G401.6 (cell line): ENCODE measurements around the gene IQCF5.
"Not testable (repeated sequence)": the region's sequence is repeated elsewhere in the genome, so short reads cannot be mapped to it uniquely, and the experiment has no call there.

ENCODE experiments used
- FAIRE-seq: peaks from 2 replicates; lab custom pipeline; 2012; peaks lifted over from hg19 to GRCh38; lab: Jason Lieb, UNC

The IQCF5 gene

DNA sequence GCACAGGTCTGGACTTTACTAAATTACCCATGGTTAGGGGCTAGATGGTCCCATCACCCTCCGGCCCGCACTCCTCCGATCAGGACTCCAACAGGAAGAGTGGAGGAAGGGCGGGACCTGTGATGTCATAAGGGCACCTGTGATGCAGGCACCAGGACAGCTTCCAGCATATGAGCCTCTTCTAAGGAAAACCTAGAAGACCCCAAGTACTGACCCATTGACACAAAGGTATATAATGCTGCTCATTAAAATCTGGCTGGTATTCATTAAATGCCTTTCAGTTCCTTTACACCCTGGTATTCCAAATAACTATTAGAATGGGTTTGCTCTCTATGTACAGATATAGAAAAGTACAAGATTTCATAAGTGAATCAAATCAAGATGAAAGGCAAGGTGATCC, at the start of gene IQCF5:
TSS of gene IQCF5 (minus strand) at position 101 of the 400 bp plus-strand sequence. CDS start at position 31, 70 bp downstream.
- FAIRE-seq: no peak

DNA sequence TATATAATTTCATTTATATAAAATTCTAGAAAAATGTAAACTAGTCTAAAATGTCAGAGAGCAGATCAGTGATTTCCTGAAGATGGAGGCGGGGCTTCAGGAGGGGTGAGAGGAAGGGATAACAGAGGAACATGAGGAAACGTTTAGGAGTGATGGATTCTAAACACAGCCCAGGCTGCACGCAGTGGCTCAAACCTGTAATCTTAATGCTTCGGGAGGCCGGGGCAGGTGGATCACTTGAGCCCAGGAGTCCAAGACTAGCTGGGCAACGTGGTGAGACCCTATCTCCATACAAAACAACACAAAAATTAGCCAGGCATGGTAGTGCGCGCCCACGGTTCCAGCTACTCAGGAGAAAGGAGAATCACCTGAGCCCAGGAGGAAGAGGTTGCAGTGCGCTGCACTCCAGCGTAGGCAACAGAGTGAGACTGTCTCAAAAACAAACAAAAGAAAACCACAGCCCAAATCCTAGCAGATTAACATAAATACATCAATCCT, 45.7 kb upstream of the IQCF5 start:
- FAIRE-seq: no peak

DNA sequence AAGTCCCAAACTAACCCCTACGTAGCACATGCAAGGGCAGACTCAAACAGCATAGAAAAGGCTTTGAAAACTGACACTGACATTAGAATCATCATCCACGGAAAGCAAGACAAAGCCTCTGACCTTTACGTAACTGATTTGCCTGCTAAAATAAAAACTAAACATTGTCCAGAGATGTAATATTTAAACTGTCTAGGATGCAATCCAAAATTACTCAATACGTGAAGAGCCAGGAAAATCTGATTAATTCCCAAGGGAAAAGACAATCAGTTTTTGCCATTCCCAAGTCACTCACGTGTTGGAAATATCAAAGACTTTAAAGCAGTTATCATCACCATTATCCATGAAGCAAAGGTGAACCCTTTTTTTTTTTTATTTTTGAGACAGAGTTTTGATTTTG, 41.0 kb upstream of the IQCF5 start:
- no peak for FAIRE-seq

DNA sequence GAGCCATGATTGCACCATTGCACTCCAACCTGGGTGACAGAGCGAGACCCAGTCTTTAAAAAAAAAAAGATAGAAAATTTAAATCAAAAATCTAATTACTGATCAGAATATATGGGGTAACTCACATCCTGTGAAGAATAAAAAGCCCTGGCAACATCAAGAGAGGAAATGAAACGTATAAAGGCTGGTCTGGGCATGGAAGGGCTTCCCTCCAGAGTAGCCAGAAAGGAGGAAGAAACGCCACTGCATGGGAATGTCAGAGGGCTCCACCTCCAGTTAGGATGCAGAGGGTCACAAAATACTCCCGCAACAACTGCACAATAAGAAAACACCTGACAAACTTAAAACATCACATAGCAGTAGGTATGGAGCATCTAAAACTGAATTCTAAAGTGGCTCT, 32.6 kb upstream of the IQCF5 start:
- FAIRE-seq: no peak

DNA sequence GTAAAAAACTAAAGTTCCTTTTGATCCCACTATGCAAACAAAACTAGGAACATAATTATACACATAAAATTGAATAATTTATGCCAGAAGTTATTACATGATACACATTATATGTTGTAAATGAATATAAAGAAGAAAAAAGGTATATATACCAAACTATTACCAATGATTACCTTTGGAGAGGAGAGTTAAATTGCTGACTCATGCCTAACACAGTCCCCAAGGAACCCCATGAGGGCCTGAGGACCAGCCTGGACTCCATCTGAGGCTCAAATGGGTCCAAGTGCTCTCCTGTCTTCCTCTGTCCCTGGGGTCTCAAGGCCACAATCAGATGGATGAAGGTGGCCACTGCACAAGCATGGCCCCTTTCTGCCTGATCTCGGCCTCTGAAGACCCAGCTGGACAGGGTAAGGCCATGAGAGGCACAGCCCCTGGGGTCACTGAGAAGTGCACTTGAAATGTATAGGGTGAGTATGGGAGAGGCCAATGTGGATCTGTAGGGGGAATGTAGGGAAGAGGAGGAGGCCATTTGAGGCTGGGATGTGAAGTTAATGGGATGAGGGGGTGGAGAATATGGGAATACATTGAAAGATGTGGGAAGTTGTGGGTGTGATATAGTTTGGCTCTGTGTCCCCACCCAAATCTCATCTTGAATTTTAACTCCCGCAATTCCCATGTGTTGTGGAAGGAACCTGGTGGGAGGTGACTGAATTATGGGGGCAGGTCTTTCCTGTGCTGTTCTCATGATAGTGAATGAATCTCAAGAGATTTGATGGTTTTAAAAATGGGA, 28.8 kb upstream of the IQCF5 start:
- FAIRE-seq: no peak

DNA sequence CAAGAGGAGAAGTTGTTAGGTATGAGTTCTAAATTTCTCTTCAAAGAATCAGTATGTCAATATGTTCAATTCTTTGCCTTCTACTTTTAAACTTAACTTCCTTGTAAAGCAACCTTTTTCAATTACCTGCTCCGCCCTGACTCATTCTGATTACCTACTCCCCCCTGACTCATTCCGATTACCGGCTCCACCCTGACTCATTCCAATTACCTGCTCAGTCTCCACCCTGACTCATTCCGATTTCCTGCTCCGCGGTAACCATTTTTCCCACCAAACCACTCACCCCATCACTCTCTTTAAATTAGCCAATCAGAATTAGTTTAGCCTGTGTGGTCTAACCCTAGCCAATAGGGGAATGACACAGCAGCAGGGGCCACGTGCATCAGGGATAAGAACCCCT, 27.0 kb upstream of the IQCF5 start:
- FAIRE-seq: not testable (repeated sequence)

DNA sequence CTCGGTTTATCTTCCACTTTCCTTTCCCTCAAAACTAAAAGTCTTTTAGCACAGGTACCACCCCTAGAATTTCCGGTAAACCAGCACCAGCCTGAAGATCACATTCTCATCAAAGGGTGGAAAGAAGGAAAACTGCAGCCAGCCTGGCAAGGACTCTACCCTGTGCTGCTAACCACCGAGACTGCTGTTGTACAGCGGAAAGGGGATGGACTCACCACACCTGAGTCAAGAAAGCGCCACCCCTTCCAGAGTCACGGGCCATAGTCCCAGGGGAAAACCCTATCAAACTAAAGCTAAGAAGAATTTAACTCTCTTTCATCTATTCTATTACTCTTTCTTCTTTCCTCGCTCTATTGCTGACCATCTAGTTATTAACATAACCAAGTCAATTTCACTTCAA, 24.6 kb upstream of the IQCF5 start:
- not testable (repeated sequence) for FAIRE-seq

DNA sequence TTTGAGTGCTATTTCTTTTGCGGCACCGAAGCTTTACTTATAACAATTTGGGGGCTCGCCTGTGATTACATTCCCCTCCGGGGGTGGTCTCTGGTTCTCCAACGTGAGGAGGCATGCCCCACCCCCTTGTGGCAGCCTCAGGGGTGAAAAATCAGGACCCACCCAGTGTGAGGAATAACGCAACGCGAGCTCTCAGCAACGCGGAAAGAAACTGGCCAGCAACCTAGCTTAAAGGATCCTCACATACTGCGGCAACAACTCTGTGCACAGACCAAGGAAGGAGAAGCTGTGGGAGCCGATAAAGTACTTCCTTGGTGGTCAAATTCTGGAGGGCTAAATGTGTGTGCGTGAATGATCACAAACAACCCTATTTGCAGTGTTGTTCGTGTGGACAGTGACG, 22.0 kb upstream of the IQCF5 start:
- FAIRE-seq: no peak

DNA sequence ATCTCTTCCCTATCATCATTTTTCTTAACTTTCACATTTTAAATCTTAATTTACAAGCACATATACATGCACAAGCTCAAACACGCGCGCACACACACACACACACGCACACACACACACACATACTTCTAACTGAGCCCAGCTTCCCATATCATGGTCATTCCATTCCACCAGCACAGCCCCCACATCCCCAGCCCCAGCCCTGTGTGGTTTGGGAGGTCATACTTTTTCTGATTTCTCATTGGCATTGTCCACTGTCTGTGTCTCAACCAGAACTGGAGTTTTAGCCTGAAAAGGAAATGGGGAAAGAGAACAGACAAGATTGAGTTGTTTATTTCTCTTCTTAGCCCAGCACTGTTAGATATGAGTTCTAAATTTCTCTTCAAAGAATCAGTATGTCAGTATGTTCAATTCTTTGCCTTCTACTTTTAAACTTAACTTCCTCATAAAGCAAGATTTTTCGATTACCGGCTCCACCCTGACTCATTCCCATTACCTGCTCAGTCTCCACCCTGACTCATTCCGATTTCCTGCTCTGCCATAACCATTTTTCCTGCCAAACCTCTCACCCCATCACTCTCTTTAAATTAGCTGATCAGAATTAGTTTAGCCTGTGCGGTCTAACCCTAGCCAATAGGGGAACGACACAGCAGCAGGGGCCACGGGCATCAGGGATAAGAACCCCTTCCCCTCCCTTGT, 21.4 kb upstream of the IQCF5 start:
- FAIRE-seq: no peak

DNA sequence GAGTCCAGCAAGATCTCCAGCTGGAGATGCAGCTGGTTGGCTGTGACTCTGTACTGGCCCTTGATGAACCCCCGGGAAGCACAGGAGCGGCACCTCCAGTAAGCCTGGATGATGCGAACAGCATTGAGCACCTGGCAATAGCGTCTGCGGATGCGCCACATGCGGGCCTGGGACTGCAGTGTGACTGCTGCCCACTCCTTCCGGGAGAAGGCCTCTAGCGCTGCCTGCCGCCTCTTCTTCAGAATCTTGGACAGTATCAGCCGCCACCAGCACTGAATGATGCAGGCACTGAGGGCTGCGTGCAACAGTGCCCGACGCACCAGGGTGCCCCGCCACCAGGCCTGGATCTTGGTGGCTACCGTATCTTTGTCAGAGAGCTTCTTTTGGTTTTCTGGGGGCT, 19.5 kb upstream of the IQCF5 start:
- FAIRE-seq: no peak

DNA sequence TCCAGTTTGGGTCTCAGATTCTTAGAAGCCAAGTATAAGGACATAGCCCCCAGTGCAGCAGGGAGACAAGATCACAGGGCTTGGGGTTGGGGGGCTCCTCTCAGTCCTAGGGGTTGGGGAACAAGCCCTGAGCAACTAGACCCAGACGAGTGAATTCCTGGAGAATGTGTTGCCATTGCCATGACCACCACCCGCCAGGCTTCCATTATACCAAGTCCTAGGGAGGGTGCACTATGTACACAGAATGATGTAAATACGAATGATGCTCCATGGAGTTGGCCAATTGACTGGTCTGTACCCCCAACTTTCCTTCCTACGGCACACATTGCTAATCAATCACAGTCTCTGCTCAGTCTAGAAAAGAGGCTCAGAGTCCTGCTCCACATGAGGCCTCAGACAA, 19.0 kb upstream of the IQCF5 start:
- no peak for FAIRE-seq

DNA sequence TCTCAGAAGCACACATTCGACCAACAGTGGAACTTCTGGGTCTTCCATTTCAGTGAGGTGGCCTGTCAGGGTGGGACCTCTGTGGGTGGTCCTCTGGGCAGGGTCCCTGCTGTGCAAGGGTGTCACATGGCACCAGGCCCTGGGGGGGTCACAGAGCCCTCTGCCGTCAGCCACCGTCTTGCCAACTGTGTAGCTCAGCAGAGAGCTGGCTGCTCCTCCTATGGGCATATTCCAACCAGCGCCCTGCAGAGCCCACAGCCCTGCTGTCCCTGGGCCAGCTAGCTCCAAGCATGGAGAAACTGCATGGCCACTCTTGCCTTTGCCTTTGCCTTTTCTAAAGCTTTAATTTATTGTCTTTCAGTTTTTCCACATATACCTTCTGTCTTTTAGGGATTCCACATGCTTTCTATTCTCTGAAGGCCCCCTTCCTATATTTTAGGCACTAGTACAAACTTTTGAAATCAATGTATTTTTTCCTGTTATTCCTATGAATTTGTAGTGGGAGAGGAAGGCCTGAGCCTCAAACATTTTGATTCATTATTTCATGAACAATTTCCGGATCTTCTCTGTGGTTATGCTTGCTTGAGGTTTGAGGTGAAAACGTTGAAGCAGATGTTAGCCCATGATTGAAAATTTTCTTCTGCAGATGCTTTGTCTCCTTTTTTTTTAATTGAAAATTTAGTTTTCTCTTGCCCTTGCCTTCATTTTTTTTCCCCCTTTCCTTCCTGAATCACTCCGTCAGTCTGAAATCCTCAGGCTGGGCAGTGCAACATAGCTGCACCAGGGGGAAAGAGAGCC, 16.0 kb upstream of the IQCF5 start:
- FAIRE-seq: no peak

DNA sequence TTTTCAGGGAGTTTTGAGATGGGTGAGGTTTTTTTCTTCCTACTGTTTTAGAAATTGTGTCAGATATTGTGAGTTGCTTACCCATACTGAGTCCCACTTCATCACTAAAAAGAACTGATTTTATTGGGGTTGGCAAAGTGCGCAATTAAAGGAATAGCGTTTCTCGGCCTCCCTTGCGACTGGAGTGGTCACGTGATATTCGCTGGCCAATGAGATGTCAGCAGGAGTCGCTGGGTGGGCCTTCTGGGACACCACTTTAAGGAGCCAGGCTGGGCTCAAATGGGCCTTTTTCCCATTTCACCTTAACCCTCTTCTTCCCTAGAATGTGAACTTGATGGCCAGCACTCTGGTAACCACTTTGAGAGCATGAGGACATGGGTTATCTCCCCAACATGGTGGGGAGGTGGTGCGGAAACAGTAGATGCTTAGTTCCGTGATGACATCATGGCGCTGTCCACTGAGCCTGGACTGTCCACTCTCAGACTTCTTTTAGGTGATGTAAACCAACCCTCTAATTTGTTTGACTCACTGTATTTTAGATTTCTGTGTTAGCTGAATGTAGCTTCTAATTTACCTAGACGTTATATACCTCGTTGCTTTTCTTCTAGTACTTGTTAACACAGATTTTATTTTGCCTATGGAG, 13.2 kb upstream of the IQCF5 start:
- FAIRE-seq: no peak

DNA sequence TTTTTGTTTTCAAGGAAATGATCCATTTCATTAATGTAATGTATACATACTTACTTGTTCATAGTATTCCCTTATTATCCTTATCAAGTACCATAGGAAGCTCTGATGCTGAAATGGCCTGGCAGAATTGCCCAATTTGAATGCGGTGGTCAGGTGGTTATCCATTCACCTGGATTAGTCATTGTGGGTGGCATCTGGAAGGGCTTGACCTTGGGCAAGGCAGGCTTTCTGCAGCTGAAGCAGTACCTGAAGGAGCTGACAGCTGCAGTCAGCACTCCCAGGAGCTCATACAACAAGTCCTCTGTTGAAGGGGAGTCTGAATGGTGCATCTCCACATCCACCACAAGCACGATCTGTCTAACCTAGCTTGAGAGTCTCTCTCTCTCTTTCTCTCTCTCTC, 12.2 kb upstream of the IQCF5 start:
- FAIRE-seq: no peak

DNA sequence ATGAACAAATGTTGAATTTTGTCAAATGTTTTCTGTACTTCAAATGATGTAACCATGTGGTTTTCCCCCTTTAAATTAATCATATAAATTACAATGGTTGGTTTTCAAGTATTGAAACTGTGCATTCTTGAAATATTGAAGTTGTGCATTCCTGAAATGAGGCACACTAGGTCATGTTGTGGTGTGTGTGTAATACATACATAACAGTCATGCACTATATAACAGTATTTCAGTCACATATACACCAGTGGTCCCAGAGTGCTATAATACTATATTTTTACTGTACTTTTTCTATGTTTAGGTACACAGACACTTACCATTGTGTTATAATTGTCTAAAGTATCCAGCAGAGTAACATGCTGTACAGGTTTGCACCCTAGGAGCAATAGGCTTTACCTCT, 11.0 kb upstream of the IQCF5 start:
- FAIRE-seq: no peak

DNA sequence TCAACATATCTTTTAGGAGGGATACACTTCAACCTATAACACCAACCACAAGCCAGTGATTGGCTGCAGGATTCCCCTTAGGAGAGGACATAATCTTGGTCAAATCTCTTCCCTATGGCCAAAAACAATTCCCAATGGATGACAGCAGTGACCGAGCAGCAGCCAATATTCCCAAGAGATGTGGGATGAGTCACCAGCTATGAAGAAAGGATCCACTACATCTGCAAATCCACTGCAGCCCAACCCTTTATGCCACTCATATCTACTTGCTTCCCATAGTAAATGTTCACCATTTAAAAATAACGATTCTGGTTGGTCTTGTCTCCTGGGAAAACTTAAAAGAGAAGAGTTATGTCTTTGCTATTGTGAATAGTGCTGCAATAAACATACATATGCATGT, 4.5 kb upstream of the IQCF5 start:
- no peak for FAIRE-seq

DNA sequence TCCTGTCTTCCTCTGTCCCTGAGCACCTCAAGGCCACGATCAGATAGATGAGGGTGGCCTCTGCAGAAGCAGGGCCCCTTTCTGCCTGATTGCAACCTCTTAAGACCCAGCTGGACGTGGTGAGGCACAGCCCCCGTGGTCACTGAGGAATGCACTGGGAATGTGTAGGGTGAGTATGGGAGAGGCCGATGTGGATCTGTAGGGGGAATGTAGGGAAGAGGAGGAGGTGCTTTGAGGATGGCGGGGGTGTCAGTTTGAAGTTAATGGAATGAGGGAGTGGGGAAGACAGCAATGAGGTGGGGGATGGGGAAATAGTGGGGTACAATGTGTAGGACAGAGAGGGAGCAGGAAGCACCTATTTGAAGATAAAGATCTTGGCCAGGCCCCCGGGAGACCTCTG, 785 bp upstream of the IQCF5 start:
- no peak for FAIRE-seq

DNA sequence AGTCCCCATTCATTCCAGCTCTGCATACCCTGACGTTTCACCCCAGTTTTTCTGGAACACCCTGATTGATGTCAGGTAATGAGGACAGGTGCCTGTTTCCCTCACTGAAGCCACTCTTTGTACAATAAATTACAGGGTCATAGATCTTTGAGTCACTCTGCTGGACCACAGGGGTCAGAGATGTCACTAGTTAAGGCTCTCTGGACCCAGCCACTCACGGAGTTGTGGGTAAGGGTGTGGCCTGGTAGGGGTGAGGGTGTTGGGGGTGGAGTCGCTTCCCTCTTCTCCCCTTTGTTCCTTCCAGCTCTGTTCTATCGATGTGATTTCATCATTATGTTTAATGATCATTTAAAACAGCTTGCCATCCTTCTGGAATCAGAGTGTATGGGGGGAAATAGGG, 512 bp downstream of the IQCF5 start:
- FAIRE-seq: no peak

DNA sequence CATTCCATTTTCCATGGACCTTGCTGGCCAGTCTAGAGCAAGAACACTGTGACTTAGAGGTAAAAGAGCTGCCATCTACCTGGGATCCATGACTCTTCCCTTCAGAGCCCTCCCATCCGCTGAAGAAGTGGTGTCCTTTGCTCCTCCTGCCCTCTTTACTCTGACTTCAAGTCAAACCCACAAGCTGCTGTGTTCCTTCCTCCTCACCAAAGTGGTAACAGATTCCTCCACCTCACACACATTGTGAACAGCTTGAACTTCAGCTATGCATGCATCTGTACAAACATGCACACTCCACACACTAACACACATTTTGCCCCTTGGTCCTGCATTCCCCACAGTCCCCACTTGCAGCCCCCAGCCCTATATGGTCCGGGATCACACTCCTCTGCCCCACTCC, 990 bp downstream of the IQCF5 start:
- no peak for FAIRE-seq

DNA sequence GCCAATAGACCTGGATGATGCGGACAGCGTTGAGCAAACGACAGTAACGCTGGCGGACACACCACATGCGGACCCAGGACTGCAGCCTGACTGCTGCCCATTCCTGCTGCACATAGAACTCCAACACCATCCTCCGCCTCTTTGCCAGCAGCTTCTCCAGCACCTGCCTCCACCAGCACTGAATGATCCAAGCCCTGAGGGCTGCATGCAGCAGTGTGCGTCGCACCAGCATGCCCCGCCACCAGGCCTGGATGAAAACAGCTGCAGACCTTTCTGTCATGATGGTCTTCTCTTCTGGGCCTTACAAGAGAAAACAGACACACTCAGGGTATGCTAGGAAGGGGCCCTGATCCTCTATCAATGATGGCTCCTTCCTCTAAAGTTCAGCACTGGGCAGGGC, 1.5 kb downstream of the IQCF5 start:
- FAIRE-seq: no peak

DNA sequence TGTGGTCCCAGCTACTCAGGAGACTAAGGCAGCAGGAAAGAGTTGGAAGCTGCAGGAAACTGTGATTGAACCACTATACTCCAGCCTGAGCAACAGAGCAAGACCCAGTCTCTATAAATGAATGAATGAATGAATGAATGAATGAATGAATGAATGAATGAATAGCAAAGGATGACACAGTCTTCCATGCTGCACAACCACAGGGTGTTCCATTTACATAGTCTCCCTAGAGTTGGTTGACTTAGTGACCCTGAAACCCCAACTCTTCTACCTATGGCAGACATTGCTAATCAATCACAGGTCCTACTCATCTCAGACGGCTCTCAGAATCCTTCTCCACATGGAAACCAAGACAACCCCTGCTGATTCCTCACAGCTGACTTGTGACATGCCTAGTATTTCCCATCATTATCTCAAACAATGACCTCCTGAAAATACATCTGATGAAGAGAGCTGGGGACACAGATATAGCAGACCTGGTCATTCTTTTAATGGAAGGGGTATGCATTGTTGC, 2.1 kb downstream of the IQCF5 start:
- FAIRE-seq: no peak

DNA sequence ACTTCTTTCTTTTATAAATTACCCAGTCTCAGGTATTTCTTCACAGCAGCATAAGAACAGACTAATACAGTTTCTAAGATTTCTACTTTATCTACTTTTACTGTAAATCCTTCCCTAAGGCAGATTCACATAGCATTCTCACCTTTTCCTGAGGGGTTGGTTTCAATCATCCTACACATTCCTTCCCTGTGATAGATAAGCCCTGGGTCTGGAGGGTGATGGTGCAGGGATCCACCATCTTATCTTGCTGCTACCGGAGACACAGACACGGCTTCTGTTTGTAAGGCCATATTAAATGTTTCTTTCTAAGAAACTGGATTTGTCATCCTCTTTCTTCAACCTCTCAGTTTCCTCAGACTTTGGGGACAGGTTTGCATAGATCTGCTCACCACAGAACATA, 6.1 kb downstream of the IQCF5 start:
- no peak for FAIRE-seq
